HG02759 (cell line): ENCODE results near the gene NRN1.
"Not testable (repeated sequence)": the region's sequence is repeated elsewhere in the genome, so short reads cannot be mapped to it uniquely, and the experiment has no call there.

ENCODE experiments used
- ATAC-seq: cut with Tn5 transposase; IDR thresholded peaks from one replicate; pipeline ENCODE4 v1.9.1; 2021; ENCODE audit warnings: mild to moderate bottlenecking, moderate library complexity; ENCODE audit not compliant: unreplicated experiment

NRN1 gene

DNA sequence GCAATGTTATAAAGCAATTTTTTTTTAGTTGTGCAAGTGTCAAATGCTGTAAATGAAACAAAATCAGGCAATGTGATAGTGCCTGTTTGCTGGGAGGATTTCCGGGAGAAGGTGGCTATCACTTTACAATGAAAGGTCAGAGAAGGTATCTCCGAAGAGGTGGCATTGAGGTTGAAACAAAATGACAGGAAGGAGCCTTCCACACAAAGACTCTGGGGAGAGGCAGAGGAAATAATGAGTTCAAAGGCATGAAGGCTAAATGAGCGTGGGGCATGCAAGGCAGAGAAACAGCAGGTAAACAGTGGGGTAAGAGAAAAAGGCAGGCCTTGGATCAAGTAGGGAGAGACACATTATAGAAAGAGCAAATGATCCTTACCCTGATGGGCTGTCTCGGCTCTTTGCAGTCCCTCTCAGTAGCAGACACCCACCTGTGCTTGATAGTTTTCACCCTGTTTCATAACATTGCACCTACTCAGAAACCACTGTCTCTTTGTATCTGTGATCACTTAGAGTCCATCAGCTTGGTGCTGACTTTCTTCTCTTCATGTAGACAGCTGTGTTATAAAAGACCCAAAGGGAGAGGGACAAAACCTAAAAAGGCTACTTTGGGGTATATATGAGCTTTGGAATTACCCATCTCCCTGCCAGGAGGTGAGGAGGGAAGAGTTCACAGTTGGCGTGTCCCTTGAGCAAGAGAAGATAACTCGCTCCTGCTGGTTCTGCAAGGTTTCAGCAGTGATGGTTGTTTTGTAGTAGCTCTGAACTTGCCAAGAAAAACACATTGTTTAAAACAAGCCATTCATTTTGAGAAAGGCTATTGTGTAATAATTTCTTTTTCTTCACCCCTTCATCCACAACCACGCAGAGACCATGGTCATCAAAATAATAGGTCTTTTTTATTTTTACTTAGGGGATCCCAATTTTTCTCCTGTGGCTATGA lies 22.3 kb downstream of the NRN1 start:
- no peak for ATAC-seq

DNA sequence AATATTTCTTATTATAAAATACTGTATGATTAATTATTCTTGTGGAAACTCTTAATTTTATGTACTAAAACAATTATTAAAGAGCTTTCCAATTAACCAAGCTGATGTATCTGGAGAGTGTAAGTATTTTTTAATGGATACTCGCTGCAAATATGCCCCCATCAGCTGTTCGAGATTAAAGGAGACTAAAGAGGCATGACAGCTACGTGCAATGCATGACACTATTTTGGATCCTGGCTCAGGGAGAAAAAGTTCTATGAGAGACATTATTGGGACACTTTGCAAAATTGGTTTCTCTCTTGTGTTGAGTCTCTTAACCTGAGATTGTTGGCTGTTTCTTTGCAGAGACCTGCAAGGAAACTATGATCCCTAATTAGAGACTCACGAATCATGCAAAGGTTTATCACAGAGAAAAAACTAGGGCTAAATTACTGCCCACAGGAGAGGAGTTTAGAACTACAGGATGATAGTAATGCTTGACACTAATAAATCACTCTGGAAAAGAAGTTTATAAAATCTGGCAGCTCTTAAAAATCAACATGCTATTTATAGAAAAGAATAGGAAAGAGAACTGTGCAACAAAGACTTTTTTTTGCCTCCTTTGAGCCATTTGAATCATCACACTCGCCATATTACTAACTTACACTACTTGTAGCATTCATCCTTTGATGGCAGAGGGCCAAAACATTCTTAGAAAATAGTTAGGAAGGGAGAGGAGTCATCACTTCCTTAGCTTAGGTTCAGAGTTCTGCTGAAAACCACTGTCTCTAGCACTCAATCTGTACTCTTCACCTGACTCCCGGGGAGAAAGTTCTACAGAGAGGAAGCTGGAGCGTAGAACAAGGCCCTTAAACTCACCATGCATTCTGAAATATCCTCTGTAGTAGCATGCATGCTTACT lies 25.3 kb downstream of the NRN1 start:
- ATAC-seq, result no peak

GRCh38 chr6:5979650-5980420 lies 26.9 kb downstream of the NRN1 start:
- ATAC-seq, result no peak

DNA sequence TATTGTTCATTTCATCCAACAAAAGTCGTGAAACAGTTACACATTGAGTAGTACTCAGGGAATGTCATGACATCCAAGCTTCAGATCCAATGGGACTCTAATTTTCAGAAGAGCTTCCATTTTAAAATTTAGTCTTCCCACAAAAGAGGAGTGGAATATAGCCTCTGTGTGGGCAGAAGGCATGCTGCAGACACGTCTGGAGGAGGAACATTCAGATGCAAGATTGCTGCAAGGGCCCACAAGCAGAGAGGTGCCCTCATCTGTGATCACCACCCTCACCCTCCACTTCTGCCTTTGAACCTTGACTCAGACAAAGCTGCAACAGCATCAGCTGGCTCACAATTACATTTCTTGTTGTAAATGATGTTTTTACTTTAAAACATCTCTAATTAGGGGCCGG lies 29.9 kb downstream of the NRN1 start:
- ATAC-seq, result no peak

DNA sequence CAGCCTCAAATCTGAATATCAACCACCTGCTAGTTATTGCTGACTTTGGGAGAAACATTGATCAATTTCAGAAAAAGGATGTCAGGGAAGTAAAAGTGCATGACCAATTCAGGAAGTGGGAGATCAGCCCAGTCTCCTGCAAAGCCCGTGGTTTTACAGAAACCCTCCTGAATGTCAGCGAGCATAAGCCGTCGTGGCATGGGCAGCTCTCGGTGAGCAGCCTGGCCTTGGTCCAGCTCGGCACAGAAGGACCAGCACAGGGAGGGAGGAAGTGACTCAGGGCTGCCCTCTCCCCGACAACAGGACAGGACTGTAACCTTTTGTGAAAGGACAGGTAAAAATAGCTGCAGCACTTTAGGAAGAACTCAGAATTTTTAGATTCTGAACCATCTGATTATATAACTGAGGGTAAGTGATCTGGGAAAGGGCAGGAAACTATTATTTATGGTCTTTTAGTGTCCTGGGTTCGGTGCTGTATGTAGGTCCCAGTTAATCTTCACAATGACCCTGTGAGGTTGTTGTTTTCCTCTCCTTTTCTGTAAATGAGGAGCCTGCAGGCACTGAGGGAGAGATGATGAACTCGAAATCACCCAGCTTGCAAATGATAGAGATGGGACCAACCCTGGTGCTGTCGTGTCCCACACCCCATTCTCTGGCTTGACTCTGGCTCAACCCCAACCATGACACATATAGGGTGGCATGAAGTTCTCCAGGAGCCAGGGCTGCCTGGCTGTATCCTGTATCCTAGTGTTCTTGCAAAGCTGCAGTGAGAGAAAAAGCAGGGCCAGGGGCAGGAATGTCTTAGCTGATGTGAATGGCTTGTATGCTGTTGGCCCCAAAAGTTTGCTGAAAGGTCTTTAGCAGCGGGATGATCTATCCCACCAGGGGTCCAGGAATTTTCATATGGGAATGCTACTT lies 37.6 kb downstream of the NRN1 start:
- ATAC-seq, result no peak

- ATAC-seq, result not testable (repeated sequence)
Observed at GRCh38 chr6:5968036-5968435, 38.7 kb downstream of the NRN1 start.

DNA sequence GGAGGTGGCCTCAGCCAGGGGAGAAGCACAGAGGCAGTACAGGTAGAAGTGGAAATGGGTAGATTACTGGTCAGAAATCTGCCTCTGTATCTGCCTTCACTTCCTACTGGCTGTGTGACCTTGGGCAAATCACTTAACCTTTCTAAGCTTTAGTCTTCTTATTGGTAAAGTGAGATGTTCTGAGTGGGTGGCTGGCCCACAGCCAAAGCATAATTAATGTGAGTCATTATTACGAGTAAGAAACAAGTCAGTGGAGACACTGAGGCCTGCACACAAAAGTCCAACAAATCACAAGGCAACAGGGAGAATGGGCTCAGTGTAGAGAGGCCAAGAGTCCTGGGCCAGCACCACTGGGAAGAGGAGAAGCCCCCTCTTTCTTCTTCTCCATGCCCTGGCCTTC lies 39.1 kb downstream of the NRN1 start:
- no peak for ATAC-seq

- ATAC-seq, result no peak
Observed at GRCh38 chr6:5962794-5963193, 43.9 kb downstream of the NRN1 start.

- ATAC-seq, result no peak
Observed at GRCh38 chr6:5961836-5962235, 44.9 kb downstream of the NRN1 start.

GRCh38 chr6:5960456-5960855 lies 46.3 kb downstream of the NRN1 start:
- ATAC-seq, result no peak

- ATAC-seq, result no peak
Observed at GRCh38 chr6:5958921-5959320, 47.8 kb downstream of the NRN1 start.

DNA sequence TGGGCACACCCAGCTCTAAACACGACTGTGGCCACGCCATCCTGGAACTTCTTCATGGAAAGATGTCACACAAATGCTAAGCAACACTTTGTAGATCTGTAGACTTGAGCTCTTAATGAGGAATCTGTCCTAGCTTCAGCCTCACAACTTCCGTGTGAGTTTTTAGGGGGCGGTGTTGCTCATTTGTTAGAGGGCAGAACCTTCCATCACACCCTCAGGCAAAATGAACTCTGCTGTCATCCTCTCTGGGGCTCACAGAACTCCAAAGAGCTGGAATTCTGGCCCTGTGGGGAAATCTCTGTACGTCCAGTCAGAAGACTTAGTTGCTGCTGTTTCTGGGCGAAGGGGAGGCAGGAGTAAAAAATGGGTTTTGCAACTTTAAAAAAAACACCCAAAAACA lies 49.8 kb downstream of the NRN1 start:
- no peak for ATAC-seq

GRCh38 chr6:5950361-5950785 lies 56.4 kb downstream of the NRN1 start:
- ATAC-seq, result no peak
